GM12891 (cell line): ENCODE results near the gene ILF2.
"Not testable (repeated sequence)": the region's sequence is repeated elsewhere in the genome, so short reads cannot be mapped to it uniquely, and the experiment has no call there.

Experiments used
- DNase-seq: peaks from one replicate; pipeline ENCODE4 v3.0.0; 2011; ENCODE audit warnings: low spot score; ENCODE audit not compliant: insufficient read length
- FAIRE-seq: peaks from 2 replicates; lab custom pipeline; 2011; peaks lifted over from hg19 to GRCh38; lab: Jason Lieb, UNC
- PAX5 ChIP-seq: IDR thresholded peaks from 2 replicates; pipeline ENCODE4 v1.6.1; 2011; ENCODE audit warnings: low read length, moderate library complexity, mild to moderate bottlenecking; ENCODE audit not compliant: insufficient read depth, severe bottlenecking
- POLR2A ChIP-seq: IDR thresholded peaks from 2 replicates; pipeline ENCODE4 v1.6.1; 2011; ENCODE audit warnings: low read depth, low read length, control low read depth
- POLR2AphosphoS5 ChIP-seq: IDR thresholded peaks from 2 replicates; pipeline ENCODE4 v1.6.1; 2011; ENCODE audit warnings: low read depth, low read length, control low read depth
- POU2F2 ChIP-seq: IDR thresholded peaks from 2 replicates; pipeline ENCODE4 v1.6.1; 2011; ENCODE audit warnings: low read depth, mild to moderate bottlenecking, control low read depth, low read length, moderate library complexity
- SPI1 ChIP-seq: IDR thresholded peaks from 2 replicates; pipeline ENCODE4 v1.6.1; 2011; ENCODE audit warnings: low read depth, low read length, control low read depth
- TAF1 ChIP-seq: IDR thresholded peaks from 2 replicates; pipeline ENCODE4 v1.6.1; 2011; ENCODE audit warnings: low read depth, low read length, control low read depth

The ILF2 gene

DNA sequence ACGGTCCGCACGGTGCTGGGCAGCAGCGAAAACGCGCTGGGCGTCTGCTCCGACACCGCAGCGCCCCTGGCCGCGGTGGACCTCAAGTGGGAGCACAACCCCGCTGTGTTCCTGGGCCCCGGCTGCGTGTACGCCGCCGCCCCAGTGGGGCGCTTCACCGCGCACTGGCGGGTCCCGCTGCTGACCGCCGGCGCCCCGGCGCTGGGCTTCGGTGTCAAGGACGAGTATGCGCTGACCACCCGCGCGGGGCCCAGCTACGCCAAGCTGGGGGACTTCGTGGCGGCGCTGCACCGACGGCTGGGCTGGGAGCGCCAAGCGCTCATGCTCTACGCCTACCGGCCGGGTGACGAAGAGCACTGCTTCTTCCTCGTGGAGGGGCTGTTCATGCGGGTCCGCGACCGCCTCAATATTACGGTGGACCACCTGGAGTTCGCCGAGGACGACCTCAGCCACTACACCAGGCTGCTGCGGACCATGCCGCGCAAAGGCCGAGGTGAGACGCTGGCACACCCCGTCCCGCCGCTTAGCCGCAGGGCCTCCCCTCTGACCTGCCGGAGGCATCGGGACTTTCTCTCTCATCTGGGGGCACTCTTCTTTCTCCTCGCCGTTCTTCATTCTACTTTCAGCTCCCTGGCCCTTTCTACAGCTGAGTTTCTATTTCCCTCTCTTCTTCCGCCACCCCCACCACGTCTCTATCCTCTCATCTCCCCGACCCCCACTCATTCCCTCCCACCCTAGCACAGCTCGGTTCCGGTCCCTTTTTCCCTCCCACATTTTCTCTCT lies 8.7 kb upstream of the ILF2 start:
- no peak for TF ChIP-seq POLR2AphosphoS5
- TF ChIP-seq POU2F2, result no peak
- no peak for TF ChIP-seq POLR2A
- no peak for TF ChIP-seq TAF1
- no peak for TF ChIP-seq SPI1
- TF ChIP-seq PAX5, result no peak
- DNase-seq, result no peak
- FAIRE-seq, result peak; percentile 84

DNA sequence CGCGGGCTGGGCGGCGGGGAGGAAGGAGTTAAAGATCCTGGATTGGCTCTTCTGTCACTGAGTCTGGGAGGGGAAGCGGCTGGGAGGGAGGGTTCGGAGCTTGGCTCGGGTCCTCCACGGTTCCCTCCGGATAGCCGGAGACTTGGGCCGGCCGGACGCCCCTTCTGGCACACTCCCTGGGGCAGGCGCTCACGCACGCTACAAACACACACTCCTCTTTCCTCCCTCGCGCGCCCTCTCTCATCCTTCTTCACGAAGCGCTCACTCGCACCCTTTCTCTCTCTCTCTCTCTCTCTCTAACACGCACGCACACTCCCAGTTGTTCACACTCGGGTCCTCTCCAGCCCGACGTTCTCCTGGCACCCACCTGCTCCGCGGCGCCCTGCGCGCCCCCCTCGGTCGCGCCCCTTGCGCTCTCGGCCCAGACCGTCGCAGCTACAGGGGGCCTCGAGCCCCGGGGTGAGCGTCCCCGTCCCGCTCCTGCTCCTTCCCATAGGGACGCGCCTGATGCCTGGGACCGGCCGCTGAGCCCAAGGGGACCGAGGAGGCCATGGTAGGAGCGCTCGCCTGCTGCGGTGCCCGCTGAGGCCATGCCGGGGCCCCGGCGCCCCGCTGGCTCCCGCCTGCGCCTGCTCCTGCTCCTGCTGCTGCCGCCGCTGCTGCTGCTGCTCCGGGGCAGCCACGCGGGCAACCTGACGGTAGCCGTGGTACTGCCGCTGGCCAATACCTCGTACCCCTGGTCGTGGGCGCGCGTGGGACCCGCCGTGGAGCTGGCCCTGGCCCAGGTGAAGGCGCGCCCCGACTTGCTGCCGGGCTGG lies 7.9 kb upstream of the ILF2 start, which contains the start of gene NPR1:
TSS of gene NPR1 (plus strand) at position 170 of the 818 bp plus-strand sequence. CDS start at position 591, 421 bp downstream.
- FAIRE-seq, result peak; percentile 45
- DNase-seq, result no peak
- TF ChIP-seq POLR2A (no peak), TAF1 (no peak), POLR2AphosphoS5 (no peak), SPI1 (no peak), PAX5 (no peak), POU2F2 (no peak)

DNA sequence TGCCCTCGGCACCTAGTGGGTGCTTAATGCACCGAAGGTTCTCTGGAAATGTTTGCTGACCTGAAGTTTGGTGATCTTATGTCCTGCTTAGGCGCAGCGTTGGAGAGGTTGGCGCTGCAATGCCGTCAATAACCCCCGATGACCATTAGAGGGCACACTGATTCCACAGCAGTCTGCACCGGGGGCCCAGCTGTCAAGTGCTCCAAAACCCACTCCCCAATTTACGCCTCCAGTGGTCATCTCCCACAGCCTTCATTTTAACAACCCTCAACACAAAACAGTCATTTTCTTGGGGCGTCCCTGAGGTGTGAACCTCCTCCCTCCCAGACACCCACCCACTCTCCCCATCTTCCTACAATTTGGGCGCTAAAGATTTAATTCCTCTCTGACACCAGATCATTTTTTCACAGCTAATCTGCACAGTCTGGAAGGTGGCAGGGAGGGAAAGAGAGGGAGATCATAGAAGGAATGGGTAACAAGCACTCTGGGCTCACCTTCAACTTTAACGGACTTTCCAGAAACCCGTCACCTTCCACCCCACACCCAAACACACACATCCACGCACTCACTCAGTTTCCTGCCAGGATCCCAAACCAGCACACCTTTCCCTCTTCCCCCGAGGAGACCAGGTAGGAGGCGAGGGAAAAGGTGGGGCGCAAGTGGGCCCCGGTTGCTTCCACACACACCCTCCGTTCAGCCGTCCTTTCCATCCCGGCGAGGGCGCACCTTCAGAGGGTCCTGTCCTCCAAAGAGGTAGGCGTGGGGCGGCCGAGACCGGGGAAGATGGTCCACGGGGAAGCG lies 7.1 kb upstream of the ILF2 start:
- TF ChIP-seq SPI1 (no peak), POLR2A (no peak), POLR2AphosphoS5 (no peak), TAF1 (no peak), PAX5 (no peak), POU2F2 (no peak)
- FAIRE-seq, result peak; percentile 98
- DNase-seq, result no peak

DNA sequence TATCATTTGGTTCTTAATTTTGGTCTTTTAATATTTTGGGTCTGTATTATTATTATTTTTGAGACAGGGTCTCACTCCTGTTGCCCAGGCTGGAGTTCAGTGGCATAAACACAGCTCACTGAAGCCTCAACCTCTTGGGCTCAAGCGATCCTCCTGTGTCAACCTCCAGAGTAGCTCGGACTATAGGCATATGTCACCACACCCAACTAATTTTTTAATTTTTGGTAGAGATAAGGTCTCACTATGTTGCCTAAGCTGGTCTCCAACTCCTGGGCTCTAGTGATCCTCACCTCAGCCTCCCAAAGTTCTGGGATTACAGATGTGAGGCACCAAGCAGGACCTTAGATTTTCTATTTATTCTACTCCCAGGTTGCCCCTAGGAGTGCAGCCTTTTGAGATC lies 2.7 kb upstream of the ILF2 start:
- FAIRE-seq (no peak), DNase-seq (no peak)
- TF ChIP-seq PAX5 (no peak), TAF1 (no peak), SPI1 (no peak), POU2F2 (no peak), POLR2A (no peak), POLR2AphosphoS5 (no peak)

DNA sequence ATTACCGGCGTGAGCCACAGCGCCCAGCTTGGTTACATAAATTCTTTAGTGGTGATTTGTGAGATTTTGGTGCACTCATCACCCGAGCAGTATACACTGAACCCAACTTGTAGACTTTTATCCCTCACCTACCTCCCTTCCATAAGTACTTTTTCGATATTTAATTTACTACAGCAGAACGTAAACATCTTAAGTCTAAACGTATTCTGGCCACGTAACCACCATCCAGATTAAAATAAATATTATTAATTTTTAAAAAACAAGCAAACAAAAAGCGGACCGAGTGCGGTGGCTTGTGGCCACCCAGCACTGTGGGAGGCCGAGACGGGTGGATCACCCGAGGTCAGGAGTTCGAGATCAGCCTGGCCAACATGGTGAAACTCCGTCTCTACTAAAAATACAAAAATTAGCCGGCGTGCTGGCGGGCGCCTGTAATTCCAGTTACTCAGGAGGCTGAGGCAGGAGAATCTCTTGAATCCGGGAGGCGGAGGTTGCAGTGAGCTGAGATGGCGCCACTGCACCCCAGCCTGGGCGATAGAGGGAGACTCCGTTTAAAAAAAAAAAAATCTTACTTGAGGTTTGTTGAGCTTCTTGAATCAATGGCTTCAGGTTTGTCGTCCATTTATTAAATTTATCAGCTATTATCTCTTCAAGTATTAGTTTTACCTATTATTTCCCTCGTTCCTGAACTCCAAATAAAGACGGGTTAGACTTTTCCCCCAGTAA lies 998 bp upstream of the ILF2 start:
- not testable (repeated sequence) for DNase-seq, FAIRE-seq

DNA sequence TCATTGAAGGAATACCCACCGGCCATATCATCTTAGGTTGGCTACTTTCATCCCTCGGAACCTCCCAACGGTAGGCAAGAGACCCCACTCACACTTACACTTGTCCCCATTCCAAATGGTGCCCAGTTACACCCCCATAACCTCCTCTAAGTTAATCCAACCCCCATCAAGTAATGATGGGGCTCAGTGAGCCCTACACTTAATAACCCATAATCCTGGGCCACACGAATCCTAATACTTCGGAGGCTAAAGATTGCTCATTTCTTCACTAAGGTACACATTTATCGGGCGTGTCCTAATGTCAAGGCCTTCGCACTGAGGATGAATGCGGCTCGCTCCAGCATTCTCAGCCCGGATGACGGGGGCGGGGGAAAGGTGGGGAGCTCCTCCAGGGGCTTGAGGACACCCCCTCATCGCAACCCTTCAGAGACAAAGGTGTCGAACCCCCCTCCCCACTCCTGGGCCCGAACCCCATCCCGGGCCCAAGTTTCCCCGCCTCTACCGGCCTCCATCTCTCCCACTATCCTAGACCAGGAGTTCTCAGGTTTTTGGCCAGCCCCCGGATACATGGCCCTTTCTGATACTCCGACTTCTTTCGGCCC lies 435 bp downstream of the ILF2 start:
- FAIRE-seq, result peak; percentile 47
- TF ChIP-seq TAF1, result no peak
- no peak for TF ChIP-seq POU2F2
- TF ChIP-seq POLR2AphosphoS5, result no peak
- TF ChIP-seq SPI1, result no peak
- DNase-seq, result no peak

DNA sequence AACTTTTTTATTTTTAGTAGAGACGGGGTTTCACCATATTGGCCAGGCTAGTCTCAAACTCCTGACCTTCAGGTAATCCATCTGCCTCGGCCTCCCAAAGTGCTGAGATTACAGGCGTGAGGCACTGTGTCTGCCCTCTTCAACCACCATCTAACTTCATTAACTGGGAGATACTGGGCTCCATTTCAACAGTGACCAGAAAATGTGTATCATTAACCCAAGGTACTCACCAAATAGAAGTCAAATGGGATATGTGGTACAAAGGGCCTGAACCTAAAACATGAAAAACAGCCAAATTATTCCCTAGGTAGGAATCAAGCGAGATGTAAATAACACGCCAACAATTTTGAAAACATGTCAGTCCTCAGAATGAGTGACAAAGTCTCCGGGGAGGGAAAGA lies 1.2 kb downstream of the ILF2 start:
- TF ChIP-seq TAF1, result no peak
- FAIRE-seq (no peak), DNase-seq (no peak)

DNA sequence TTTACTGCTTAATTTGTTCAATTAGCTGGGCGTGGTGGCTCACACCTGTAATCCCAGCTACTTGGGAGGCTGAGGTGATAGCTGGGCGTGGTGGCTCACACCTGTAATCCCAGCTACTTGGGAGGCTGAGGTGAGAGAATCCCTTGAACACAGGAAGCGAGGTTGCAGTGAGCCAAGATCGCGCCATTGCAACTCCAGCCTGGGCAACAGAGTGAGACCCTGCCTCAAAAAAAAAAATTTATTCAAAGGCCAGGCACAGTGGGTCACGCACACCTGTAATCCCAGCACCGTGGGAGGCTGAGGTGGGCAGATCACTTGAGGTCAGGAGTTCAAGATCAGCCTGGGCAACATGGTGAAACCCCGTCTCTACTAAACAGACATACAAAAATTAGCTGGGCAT lies 2.1 kb downstream of the ILF2 start:
- FAIRE-seq, DNase-seq: not testable (repeated sequence)

DNA sequence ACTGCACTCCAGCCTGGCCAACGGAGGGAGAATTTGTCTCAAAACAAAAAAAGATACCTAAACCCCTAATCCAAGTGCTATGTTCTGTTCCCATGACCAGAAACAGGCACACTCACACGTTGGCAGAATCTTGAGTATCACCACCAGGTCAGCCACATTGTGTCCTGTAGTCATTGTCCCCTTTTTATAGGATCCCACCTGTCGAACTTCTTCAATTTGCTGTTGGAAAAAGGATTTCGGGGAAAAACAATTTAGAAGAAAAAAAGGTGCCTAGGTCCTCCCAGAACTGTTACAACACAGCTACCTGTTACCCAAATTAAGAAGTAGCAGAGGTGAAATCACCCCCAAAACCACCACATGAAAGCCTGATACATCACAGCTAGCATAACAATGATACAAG lies 3.4 kb downstream of the ILF2 start:
- FAIRE-seq (no peak), DNase-seq (no peak)
- TF ChIP-seq SPI1 (no peak), TAF1 (no peak), PAX5 (no peak), POLR2AphosphoS5 (no peak), POLR2A (no peak), POU2F2 (no peak)
